Astrocyte of the cerebellum (primary cell): ENCODE results near the gene ARFGAP2.

Source experiments
- DNase-seq: peaks from one replicate; pipeline ENCODE4 v3.0.0-alpha.2; 2011; ENCODE audit warnings: low read depth
- H3K4me3 ChIP-seq: 2 replicates; pipeline ENCODE4 v1.5.1; 2011; ENCODE audit warnings: mild to moderate bottlenecking, low read depth, low read length, moderate library complexity
- CTCF ChIP-seq: IDR thresholded peaks from 2 replicates; pipeline ENCODE4 v1.5.1; 2012; ENCODE audit warnings: low read length, low read depth, moderate library complexity, mild to moderate bottlenecking; ENCODE audit errors: missing control alignments
- in situ Hi-C: cut with HindIII; loops from 2 replicates; pipeline ENCODE4 v1.10.0; 2017; ENCODE audit warnings: low sequenced_read_pairs

ARFGAP2 gene

DNA sequence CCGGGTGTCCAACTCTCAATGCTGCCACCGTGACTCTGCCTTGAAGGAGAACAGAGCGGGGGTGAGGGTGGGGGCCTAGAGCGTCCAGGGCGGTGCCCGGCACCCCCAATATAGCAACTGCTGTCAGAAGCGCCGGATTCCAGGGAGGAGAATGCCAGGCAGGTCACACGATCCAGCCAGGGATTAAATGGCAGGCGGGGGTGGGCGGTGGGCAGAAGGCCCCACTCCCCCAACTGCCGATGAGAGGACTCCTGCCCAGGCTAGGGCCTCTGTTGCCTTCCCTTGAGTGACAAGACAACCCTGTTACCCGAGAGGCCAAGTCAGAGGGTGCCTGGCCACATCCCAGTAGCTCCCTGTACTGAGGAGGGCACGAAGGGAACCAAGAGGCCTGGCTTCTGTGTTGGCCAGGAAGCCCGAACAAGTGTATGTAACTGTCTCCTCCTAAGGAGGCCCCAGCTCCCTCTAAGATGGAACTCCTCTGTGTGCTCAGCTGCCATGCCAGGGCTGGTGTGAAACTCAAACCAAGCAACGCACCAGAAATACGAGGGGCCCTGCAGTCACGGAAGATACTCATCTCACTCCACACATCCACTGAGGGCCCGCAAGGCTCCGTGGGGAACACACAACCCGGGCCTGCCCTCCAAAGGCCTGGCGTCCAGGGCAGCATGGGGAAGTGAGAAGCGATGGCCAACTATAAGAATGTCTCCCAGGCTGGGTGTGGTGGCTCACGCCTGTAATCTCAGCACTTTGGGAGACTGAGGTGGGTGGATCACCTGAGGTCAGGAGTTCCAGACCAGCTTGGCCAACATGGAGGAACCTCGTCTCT lies 6.6 kb upstream of the ARFGAP2 start:
- in situ Hi-C loops: loop anchor here (5.0 kb wide), 2 partner anchors 49 to 149 kb away; no protein-coding TSS in a partner anchor
- H3K4me3 ChIP-seq: no peak overlapping the region
- DNase-seq: no peak
- no peak for TF ChIP-seq CTCF

- no peak overlapping the region for H3K4me3 ChIP-seq
- TF ChIP-seq CTCF: no peak
Observed at GRCh38 chr11:47182380-47182779, 5.7 kb upstream of the ARFGAP2 start.

DNA sequence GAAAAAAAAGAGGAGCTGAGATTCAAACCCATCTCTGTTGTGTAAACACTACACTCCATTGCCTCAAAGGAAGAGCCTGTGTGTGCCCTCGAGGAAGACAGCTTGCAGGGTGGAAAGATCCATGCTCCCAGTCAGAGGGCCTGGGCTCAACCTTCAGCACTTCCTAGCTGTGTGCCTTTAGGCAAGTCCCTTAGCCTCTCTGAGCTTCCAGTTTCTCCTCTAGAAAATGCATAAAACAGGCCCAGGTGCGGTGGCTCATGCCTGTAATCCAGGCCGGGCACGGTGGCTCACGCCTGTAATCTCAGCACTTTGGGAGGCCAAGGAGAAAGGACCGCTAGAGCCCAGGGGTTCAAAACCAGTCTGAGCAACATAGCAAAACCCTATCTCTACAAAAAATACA lies 4.6 kb upstream of the ARFGAP2 start:
- no peak for DNase-seq
- TF ChIP-seq CTCF: no peak
- in situ Hi-C loops: loop anchor here (5.0 kb wide), 2 partner anchors 51 to 151 kb away; no protein-coding TSS in a partner anchor
- no peak overlapping the region for H3K4me3 ChIP-seq

More at GRCh38 chr11:47182380-47182779, 5.7 kb upstream of the ARFGAP2 start:
- DNase-seq: no peak
- in situ Hi-C loops: loop anchor here (5.0 kb wide), 2 partner anchors 50 to 150 kb away; no protein-coding TSS in a partner anchor

GRCh38 chr11:47180006-47180787 lies 3.5 kb upstream of the ARFGAP2 start:
- in situ Hi-C loops: loop anchor here (5.0 kb wide), 2 partner anchors 52 to 152 kb away; no protein-coding TSS in a partner anchor
- no peak for DNase-seq
- TF ChIP-seq CTCF: no peak
- H3K4me3 ChIP-seq: no peak overlapping the region

DNA sequence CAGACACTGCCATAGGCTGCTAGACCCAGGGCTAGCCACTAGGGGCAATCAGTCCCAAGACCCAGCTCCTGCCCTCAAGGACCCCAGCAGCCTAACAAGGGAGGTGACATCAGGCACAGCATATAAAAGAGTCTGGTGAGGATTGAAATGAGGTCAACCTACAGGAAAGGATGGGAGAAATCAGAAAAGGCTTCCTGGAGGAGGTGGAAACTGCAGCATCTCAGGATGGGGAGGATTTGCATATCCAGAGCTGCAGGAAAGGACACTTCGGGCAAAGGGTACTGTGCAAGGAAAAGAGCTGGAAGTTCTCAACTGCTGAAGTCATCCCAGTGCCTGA lies 2.9 kb upstream of the ARFGAP2 start:
- DNase-seq: no peak
- no peak overlapping the region for H3K4me3 ChIP-seq
- in situ Hi-C loops: no loop called here
- TF ChIP-seq CTCF: peak; percentile 81

DNA sequence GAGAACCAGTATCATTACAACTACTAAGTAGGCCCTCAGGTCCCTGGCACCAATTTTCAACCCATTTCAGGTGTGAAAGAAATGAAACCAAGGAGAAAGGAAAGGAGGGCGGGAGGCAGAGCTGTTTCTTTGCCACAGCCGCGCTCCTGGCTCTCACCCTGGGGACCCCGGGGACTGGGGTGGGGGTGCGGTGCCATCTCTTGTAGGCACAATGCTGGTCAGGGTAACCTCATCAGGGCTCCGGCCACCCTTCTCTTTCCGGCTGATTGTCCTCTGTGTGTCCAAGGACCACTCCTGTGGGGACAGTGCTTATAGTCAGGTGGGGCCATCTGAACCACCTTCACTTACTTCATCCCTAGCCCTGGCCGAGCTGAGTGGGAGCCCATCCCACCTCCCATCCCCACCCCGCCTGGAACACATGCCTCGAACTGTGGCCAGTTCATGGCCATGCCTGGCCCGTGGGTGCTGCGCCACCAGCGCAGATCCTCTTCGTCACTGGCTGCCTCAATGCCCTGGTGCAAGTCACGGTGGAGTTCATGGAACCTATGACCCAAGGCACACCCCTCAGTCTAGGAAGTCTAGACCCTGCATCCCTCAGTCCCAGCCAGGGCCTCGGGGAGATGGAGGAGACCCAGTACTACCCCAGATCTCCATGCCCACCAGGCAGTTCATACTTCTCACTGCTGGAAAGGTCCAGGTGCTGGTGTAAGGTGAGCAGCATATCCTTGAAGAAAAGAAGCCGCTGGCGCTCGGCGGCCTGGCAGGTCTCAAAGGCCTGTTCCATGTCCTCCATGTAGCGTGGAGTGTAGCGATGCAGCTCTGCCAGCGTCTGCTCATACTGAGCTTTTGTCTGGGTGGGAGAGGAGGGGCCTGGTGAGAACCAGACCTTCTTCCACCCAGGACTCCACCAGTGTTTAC lies 2.3 kb upstream of the ARFGAP2 start:
- no peak overlapping the region for H3K4me3 ChIP-seq
- in situ Hi-C loops: no loop called here
- TF ChIP-seq CTCF: no peak
- DNase-seq: no peak
